ENCODE results near the gene MAP3K2.

GRCh38 chr2:127362971-127363370 lies 24.8 kb downstream of the MAP3K2 start:
- TF ChIP-seq CTCF (IDR thresholded peaks at IDR 0.05), result no peak
- TF ChIP-seq POLR2A (IDR thresholded peaks at IDR 0.05), result no peak
